Naive thymus-derived CD4-positive, alpha-beta T cell (primary cell): ENCODE results near the gene RAB28. TPM values are rescaled to one million over a fixed set of nuclear protein-coding genes. Genes with fewer than 3 reads are reported as not detected.
"Not testable (repeated sequence)": the region's sequence is repeated elsewhere in the genome, so short reads cannot be mapped to it uniquely, and the experiment has no call there.

Source experiments
- ATAC-seq: fragments of 150-1000 bp; cut with Tn5 transposase; 2 replicates; pipeline ENCODE4 v1.10.0; 2021; ENCODE audit warnings: mild to moderate bottlenecking, moderate library complexity
- CTCF ChIA-PET: fragments of 350-600 bp; sonication (Branson Sonifier 250); formaldehyde crosslinking; loops from one replicate; lab custom pipeline; 2021; ENCODE audit warnings: antibody characterized with exemption; lab: Charles Lee
- POLR2A ChIA-PET: fragments of 350-600 bp; sonication (Branson Sonifier 250); formaldehyde crosslinking; loops from one replicate; lab custom pipeline; 2021; ENCODE audit warnings: antibody characterized with exemption, inconsistent platforms; lab: Charles Lee
- DNase-seq, 9 donors: peaks; one replicate each; pipeline versions ENCODE4 v3.0.0 to v3.0.0-alpha.2; 2020 to 2022; ENCODE audit warnings: mixed read lengths in 1 of 9
- H3K27ac ChIP-seq: one replicate; pipeline ENCODE4 v1.7.0; 2013; ENCODE audit warnings: mild to moderate bottlenecking, low read depth, low read length, moderate library complexity
- H3K27me3 ChIP-seq, 2 donors: one replicate each; pipeline ENCODE4 v1.7.0; 2013; ENCODE audit warnings: low read length in 2 of 2, mild to moderate bottlenecking in 2 of 2, moderate library complexity in 2 of 2; ENCODE audit not compliant: control insufficient read depth in 2 of 2, insufficient read depth in 2 of 2
- H3K36me3 ChIP-seq, 3 experiments: 1 replicate in 2 of 3; 2 replicates in 1 of 3; pipeline ENCODE4 v1.7.0; 2013; ENCODE audit warnings: low read length in 3 of 3, mild to moderate bottlenecking in 3 of 3, moderate library complexity in 1 of 3; ENCODE audit not compliant: insufficient read depth in 3 of 3, control insufficient read depth in 2 of 3
- H3K4me1 ChIP-seq, 2 donors: one replicate each; pipeline ENCODE4 v1.7.0; 2013; ENCODE audit warnings: low read length in 2 of 2, mild to moderate bottlenecking in 2 of 2, moderate library complexity in 1 of 2; ENCODE audit not compliant: control insufficient read depth in 2 of 2, insufficient read depth in 2 of 2
- H3K4me3 ChIP-seq: 2 replicates; pipeline ENCODE4 v1.7.0; 2013; ENCODE audit warnings: mild to moderate bottlenecking, low read length
- H3K9me3 ChIP-seq, 3 experiments: 1 replicate in 2 of 3; 2 replicates in 1 of 3; pipeline ENCODE4 v1.7.0; 2013; ENCODE audit warnings: low read length in 3 of 3; ENCODE audit not compliant: control insufficient read depth in 2 of 3
- H3K27ac Mint-ChIP-seq, 9 donors: one replicate each; pipeline ENCODE4 v1.8.0; 2020 to 2022; ENCODE audit warnings: mixed read lengths in 9 of 9, mild to moderate bottlenecking in 8 of 9, moderate library complexity in 5 of 9, inconsistent platforms in 2 of 9
- H3K27me3 Mint-ChIP-seq, 5 donors: one replicate each; pipeline ENCODE4 v1.8.0; 2021 to 2022; ENCODE audit warnings: mixed read lengths in 5 of 5, mild to moderate bottlenecking in 1 of 5
- H3K36me3 Mint-ChIP-seq, 5 donors: one replicate each; pipeline ENCODE4 v1.8.0; 2020 to 2022; ENCODE audit warnings: mixed read lengths in 5 of 5, mild to moderate bottlenecking in 3 of 5, inconsistent platforms in 1 of 5
- H3K4me1 Mint-ChIP-seq, 7 donors: one replicate each; pipeline ENCODE4 v1.8.0; 2020 to 2022; ENCODE audit warnings: mixed read lengths in 7 of 7, mild to moderate bottlenecking in 3 of 7, inconsistent platforms in 1 of 7
- H3K4me3 Mint-ChIP-seq, 10 donors: one replicate each; pipeline ENCODE4 v1.8.0; 2020 to 2022; ENCODE audit warnings: mild to moderate bottlenecking in 10 of 10, mixed read lengths in 10 of 10, moderate library complexity in 6 of 10, inconsistent platforms in 2 of 10
- H3K9me3 Mint-ChIP-seq, 11 donors: one replicate each; pipeline ENCODE4 v1.8.0; 2020 to 2022; ENCODE audit warnings: mixed read lengths in 11 of 11, mild to moderate bottlenecking in 4 of 11, inconsistent platforms in 1 of 11, moderate library complexity in 1 of 11
- intact Hi-C, 2 donors: fragments of 100-400 bp; cut with micrococcal nuclease; formaldehyde crosslinking; loops; one replicate each; pipeline ENCODE4 v1.15.1; 2023
- polyA plus RNA-seq, 2 donors: library from polyadenylated mRNA; unstranded; fragments of 300-500 nt; fragmentation: Illumina TruSeq; gene quantifications; one replicate each; pipeline ENCODE4 v1.2.3, GENCODE V29; 2021
- total RNA-seq, 6 experiments: library from RNA in 5 of 6; stranded (reverse) in 5 of 6; gene quantifications; 1 replicate in 5 of 6; 2 replicates in 1 of 6; pipeline ENCODE4 v1.2.3 and lab custom pipeline; 2021 to 2026

Gene RAB28
- total and polyA plus RNA-seq, 7 experiments from 2014 or later: 8.0 to 16.1 (median 14.0) TPM

DNA sequence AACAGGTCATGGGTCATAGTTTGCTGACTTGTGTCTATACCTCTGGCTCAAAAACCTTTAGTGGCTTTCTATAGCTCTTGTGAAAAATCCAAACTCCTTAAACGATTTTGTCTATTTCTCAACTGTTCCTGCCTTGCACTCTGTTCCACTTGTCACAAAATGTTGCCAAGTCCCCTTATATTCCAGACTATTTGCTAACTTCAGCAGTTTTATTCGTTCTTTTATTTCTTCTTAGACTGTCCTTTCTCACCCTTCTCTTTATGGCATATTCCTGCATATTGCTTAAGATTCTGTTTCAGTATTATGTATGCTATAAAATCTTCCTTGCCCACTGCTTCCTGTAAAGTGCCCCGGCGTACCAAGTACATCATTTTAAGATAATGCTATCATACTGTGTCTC is 80.8 kb downstream of the RAB28 start:
- H3K4me1 Mint-ChIP-seq: peaks cover 0 to 5% (median 0%) of the 10 kb centered on the region in 7 donors
- peaks cover 0 to 13% (median 2%) of the 10 kb centered on the region in 11 donors for H3K9me3 Mint-ChIP-seq
- no peaks in the 10 kb centered on the region for H3K36me3 ChIP-seq
- POLR2A ChIA-PET: no interaction called here
- intact Hi-C loops: no loop called here
- no peak overlapping the region for H3K27ac ChIP-seq
- ATAC-seq (no peak), DNase-seq (no peak)
- CTCF ChIA-PET: no interaction called here
- no peak overlapping the region for H3K27ac Mint-ChIP-seq
- no peak overlapping the region for H3K4me3 Mint-ChIP-seq
- no peak overlapping the region for H3K4me3 ChIP-seq
- no peaks in the 10 kb centered on the region for H3K27me3 ChIP-seq
- H3K27me3 Mint-ChIP-seq: no peaks in the 10 kb centered on the region
- peaks cover 7 to 32% (median 12%) of the 10 kb centered on the region in 5 donors for H3K36me3 Mint-ChIP-seq
- H3K4me1 ChIP-seq: no peaks in the 10 kb centered on the region
- H3K9me3 ChIP-seq: no peaks in the 10 kb centered on the region

DNA sequence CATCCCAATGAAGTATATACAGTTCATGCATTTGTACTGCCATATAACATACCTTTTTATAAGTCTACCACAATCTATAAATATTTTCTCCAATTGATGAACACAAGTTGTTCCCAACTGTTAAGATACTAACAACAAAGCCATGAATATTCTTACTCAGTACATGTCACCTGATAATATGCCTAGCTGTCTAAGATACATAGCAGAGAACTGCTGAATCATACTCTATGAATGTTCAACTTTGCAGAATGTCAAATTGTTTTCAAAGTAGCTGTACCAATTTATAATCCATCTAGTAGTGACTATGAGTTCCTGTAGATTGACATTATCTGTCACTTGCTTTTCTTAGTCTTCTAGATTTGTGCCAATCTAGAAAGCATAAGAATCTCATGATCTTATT is 84.9 kb downstream of the RAB28 start:
- Histone ChIP-seq H3K4me3 (no peak overlapping the region), H3K27ac (no peak overlapping the region), H3K9me3 (no peaks in the 10 kb centered on the region), H3K4me1 (no peaks in the 10 kb centered on the region), H3K36me3 (no peaks in the 10 kb centered on the region), H3K27me3 (no peaks in the 10 kb centered on the region)
- intact Hi-C loops: no loop called here
- no peak for DNase-seq
- H3K27ac Mint-ChIP-seq: no peak overlapping the region
- no peak for ATAC-seq
- H3K36me3 Mint-ChIP-seq: peaks cover 0 to 29% (median 8%) of the 10 kb centered on the region in 5 donors
- peaks cover 0 to 4% (median 2%) of the 10 kb centered on the region in 7 donors for H3K4me1 Mint-ChIP-seq
- H3K9me3 Mint-ChIP-seq: no peaks in the 10 kb centered on the region
- H3K4me3 Mint-ChIP-seq: no peak overlapping the region
- POLR2A ChIA-PET: no interaction called here
- CTCF ChIA-PET: no interaction called here
- H3K27me3 Mint-ChIP-seq: no peaks in the 10 kb centered on the region

DNA sequence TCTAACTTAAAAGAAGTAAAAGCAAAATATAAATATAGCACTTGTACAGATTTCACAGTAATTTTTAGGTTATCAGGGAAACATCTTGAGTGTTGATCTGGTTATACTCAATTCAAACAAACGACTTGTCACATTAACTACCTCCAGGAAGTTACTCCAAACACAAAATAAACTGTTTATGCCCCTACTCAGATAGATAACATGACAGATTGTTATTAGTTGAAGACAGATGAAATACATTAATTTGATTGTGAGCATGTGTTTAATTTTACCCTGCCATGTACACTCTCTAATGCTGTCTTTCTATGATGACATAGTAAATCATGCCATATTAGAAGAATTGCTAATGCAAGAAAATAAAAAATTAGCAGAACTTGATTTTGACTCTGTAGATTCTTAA is 88.0 kb downstream of the RAB28 start:
- ATAC-seq: no peak

DNA sequence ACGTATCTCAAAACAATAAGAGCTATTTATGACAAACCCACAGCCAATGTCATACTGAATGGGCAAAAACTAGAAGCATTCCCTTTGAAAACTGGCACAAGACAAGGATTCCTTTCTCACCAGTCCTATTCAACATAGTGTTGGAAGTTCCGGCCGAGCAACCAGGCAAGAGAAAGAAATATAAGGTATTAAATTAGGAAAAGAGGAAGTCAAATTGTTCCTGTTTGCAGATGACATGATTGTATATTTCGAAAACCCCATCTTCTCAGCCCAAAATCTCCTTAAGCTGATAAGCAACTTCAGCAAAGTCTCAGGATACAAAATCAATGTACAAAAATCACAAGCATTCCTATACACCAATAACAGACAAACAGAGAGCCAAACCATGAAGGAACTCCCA is 94.2 kb downstream of the RAB28 start:
- POLR2A ChIA-PET: not testable (repeated sequence)
- H3K36me3 Mint-ChIP-seq: peaks cover 14 to 59% (median 36%) of the 10 kb centered on the region in 5 donors

More for the DNA sequence above, 88.0 kb downstream of the RAB28 start:
- H3K4me3 Mint-ChIP-seq: no peak overlapping the region
- no peak for DNase-seq
- no peaks in the 10 kb centered on the region for H3K9me3 ChIP-seq
- intact Hi-C loops: loop anchor here in 1 of 2 donors (2.0 kb wide), 1 partner anchor 15 kb away; no protein-coding TSS in a partner anchor
- H3K36me3 Mint-ChIP-seq: peaks cover 0 to 47% (median 18%) of the 10 kb centered on the region in 5 donors
- peaks cover 0 to 8% (median 3%) of the 10 kb centered on the region in 7 donors for H3K4me1 Mint-ChIP-seq
- no peak overlapping the region for H3K4me3 ChIP-seq
- H3K27ac ChIP-seq: no peak overlapping the region
- no peak overlapping the region for H3K27ac Mint-ChIP-seq
- no peaks in the 10 kb centered on the region for H3K27me3 ChIP-seq
- no peaks in the 10 kb centered on the region for H3K36me3 ChIP-seq
- POLR2A ChIA-PET: no interaction called here
- H3K9me3 Mint-ChIP-seq: peaks cover 0 to 10% (median 2%) of the 10 kb centered on the region in 11 donors
- H3K27me3 Mint-ChIP-seq: no peaks in the 10 kb centered on the region
- H3K4me1 ChIP-seq: no peaks in the 10 kb centered on the region
- CTCF ChIA-PET: no interaction called here

DNA sequence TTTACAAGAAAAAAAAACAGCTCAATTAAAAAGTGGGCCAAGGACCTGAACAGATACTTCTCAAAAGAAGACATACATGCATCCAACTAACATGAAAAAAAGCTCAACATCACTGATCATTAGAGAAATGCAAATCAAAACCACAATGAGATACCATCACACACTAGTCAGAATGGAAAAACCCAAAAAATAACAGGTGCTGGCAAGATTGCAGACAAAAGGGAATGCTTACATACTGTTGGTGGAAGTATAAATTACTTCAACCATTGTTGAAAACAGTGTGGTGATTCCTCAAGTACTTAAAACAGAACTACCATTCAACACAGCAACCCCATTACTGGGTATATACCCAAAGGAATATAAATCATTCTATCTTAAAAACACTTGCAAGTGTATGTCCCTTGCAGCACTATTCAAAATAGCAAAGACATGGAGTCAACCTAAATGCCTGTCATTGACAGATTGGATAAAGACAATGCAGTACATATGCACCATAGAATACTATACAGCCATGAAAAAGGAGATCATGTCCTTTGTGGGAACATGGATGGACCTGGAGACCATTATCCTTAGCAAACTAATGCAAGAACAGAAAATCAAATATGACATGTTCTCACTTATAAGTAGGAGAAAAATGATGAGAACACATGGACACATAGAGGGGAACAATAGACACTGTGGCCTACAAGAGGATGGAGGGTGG is 97.6 kb downstream of the RAB28 start:
- no peak overlapping the region for H3K4me3 Mint-ChIP-seq
- ATAC-seq: no peak

More for the DNA sequence above, 94.2 kb downstream of the RAB28 start:
- H3K27me3 ChIP-seq, ATAC-seq, H3K36me3 ChIP-seq, H3K27me3 Mint-ChIP-seq, DNase-seq, H3K27ac ChIP-seq, intact Hi-C loops, CTCF ChIA-PET, H3K27ac Mint-ChIP-seq, H3K9me3 ChIP-seq, H3K4me1 ChIP-seq, H3K4me3 ChIP-seq, H3K4me3 Mint-ChIP-seq: not testable (repeated sequence)
- Mint-ChIP-seq H3K4me1 (peaks cover 10 to 42% (median 22%) of the 10 kb centered on the region in 7 donors), H3K9me3 (peaks cover 2 to 38% (median 10%) of the 10 kb centered on the region in 11 donors)

DNA sequence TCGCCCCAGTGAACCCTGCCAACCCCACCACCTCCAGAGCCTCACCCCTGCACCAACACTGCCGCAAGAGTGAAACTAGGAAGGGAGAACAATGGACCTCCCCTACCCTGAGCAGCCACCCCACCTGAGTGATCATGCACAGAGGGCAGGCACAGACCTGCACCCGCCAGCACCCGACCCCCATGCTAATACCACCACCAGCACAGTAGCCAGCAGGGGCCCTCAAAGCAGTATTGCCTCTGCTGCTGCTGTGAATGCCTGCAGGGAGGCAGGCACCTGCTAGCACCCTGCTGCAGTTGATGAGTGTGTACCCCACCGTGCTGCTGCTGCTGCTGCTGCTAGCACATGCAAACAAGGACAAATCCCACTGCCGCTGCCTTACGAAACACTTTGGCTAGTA is 100.1 kb downstream of the RAB28 start:
- intact Hi-C loops: no loop called here
- ChIA-PET POLR2A (no interaction called here), CTCF (no interaction called here)
- Histone ChIP-seq H3K27me3 (no peaks in the 10 kb centered on the region), H3K9me3 (no peaks in the 10 kb centered on the region), H3K4me3 (no peak overlapping the region), H3K4me1 (no peaks in the 10 kb centered on the region), H3K36me3 (peaks cover 0 to 3% (median 0%) of the 10 kb centered on the region in 3 experiments), H3K27ac (no peak overlapping the region)
- DNase-seq (no peak), ATAC-seq (no peak)
- Mint-ChIP-seq H3K4me3 (no peak overlapping the region), H3K36me3 (peaks cover 5 to 40% (median 25%) of the 10 kb centered on the region in 5 donors), H3K27me3 (no peaks in the 10 kb centered on the region), H3K27ac (no peak overlapping the region), H3K9me3 (peaks cover 1 to 19% (median 5%) of the 10 kb centered on the region in 11 donors), H3K4me1 (peaks cover 10 to 30% (median 14%) of the 10 kb centered on the region in 7 donors)

More for the DNA sequence above, 97.6 kb downstream of the RAB28 start:
- Histone ChIP-seq H3K9me3 (no peaks in the 10 kb centered on the region), H3K4me3 (no peak overlapping the region), H3K36me3 (peaks cover 0 to 3% (median 0%) of the 10 kb centered on the region in 3 experiments), H3K4me1 (no peaks in the 10 kb centered on the region), H3K27ac (no peak overlapping the region), H3K27me3 (no peaks in the 10 kb centered on the region)
- Mint-ChIP-seq H3K4me1 (peaks cover 10 to 38% (median 22%) of the 10 kb centered on the region in 7 donors), H3K9me3 (peaks cover 2 to 36% (median 10%) of the 10 kb centered on the region in 11 donors), H3K36me3 (peaks cover 14 to 53% (median 27%) of the 10 kb centered on the region in 5 donors), H3K27ac (peak overlapping the region in 1 of 9 donors; percentile 13), H3K27me3 (no peaks in the 10 kb centered on the region)
- DNase-seq: no peak
- intact Hi-C loops: no loop called here
- CTCF ChIA-PET: no interaction called here
- POLR2A ChIA-PET: no interaction called here
